NCI-H2107 treated with DMSO at 0.1 percent for 48 hours (cell line): ENCODE results near the gene MGMT.

ENCODE experiments used
- DNase-seq: peaks from one replicate; lab custom pipeline; 2025; ENCODE audit not compliant: unreplicated experiment; lab: John Stamatoyannopoulos, UW

MGMT gene

DNA sequence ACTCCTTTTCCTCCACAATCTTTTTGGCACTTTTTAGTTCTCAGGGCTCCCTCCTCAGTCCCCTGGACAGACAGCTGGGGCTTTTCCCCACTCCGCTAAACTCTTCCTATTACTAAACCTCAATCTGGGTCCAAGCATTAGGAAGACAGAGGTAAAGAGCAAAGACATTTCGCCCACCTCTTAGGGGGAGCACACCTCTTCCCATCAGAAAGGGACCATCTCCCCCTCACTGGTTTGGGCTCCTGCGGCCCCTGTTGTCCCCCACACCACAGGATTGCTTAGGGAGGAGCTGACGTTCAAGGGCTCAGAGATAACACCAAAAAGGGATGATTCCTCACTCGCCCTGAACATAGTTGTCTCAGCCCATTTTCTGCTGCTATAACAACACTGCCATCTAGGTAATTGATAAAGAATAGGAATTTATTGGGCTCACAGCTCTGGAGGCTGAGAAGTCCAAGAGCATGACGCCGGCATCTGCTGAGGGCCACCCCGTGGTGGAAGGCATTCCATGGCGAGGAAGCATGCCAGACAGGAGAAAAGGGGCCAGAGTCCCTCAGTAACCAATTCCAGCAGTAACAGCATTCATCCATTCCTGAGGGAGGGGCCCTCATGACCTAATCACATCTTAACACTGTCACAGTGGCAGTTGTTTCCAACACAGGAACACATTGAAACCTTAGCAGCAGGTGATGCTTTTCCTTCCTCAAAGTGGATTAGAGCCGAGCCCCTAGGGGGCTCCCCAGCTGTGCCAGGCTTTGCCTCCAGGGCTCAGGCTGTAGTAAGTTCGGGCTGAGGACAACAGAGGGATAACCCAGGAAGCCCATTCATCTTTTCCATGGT, 287.4 kb downstream of the MGMT start:
- no peak for DNase-seq

DNA sequence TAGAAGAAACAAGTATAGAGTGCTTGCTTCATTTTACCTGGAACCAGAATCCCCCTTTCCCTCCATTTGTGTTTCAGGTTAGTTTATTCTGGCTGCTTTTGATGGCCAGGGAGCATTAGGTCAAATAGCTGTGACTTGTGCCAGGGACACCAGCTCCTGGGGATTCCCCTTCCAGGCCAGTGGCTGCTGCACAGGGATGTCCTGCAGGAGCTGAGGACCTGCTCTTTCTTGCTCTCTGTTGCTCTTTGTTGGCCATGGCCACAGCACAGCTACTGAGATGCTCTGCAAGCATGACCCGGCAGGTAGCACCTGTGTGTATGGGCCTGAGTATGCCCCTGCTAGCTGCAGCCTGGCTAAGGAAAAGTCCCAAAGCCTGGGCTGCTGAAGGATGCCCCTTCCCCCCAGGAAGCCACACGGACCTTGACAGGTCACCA, 288.1 kb downstream of the MGMT start:
- DNase-seq = no peak

DNA sequence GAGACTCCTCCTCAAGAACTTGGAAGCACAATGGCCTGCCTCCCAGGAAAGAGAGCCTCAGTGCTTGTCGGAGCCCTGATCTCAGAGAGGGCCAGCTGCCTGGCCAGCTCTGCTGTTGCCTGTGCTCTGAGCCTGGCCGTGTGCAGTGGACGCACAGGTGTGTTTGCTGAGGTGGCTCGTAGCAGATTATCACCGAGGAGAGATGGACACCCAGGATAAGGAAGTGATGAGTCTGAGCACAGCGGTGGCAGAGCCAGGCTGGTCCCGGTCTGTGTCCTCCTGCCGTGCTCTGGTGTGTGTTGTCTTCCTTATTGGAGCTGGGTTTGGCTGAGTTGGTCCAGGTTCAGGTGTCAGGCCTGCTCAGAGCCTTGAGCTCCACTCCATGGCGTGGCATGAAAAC, 288.6 kb downstream of the MGMT start:
- no peak for DNase-seq

DNA sequence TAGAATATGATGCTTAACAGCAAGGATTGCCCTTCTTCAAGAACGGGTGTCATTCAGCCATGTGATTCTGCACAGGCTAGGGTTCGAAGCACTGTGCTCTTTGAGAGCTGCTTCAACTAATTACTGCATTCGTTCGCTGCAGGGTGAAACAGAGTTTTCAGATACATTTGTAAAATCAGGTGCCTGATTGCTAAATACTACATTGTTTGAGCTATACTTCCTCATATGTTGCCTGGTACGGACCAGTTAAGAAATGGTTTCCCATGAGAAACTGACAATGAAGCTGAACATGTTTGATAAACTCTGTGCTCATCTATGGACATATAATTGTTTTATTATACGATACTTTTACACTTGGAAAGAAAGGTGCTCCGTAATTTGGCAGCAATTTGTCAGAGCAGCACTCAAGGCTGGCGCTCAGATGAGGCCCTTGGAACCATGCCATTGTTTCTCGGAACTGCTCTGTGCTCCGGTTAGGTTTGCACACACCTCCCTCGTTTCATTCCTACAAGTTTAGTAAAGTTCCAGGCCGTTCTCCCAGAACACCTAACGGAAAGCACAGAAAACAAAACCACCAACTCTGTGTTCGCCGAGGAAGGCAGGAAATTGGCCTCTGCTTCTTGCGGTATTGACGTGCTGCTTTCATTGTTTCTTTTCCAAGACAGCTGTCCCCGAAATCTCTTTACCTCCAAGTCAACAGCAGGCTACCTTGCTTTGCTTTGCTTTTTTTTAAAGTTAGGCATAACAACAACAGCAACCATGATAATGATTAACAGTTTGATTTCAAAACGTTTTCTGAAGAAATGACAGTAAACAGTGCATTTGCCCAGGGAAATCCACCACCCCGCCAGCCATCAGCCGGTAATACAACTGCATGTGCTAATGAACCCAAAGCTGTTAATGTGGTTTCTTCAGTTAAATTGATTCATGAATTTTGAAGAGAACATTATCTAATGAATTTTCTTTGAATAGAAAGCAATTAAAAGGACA, 290.2 kb downstream of the MGMT start:
- no peak for DNase-seq

DNA sequence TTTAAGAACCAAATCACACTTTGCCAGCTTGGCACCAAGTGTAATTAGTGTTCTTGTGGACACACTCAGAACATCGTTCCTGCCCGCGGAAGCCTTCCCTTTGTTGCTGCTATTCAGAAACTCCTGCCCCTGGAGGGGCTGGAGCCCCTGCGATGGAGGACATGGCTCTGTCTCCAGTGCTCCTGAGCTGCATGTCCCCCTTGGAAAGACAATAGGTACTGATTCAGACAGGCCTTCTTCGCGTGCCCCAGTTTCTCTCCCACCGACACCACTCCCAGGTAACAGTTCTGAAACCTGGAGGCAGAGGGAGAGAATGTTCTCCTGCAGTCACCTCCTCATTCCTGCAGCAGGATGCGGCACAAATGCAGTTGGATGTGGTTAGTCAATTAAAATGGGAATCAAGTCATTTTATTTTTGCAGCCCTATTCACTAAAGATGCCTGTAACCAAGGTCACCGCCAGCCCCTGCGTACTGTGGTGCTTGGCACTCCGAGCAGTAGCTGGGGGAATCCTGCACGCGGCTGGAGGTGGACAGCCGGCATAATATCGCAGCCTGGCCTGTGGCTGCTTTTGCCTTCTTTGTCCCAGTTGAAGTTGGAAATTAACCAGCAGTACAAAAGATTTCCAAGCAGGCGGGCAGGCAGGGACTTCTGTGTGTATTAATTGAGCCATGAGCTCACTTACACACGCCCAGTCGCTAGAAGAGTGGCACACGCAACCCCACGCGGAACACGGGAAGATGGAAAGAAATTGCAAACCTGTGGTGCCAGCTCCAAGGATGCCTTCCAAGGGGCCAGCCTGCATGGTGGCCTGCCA, 291.4 kb downstream of the MGMT start:
- DNase-seq = no peak

DNA sequence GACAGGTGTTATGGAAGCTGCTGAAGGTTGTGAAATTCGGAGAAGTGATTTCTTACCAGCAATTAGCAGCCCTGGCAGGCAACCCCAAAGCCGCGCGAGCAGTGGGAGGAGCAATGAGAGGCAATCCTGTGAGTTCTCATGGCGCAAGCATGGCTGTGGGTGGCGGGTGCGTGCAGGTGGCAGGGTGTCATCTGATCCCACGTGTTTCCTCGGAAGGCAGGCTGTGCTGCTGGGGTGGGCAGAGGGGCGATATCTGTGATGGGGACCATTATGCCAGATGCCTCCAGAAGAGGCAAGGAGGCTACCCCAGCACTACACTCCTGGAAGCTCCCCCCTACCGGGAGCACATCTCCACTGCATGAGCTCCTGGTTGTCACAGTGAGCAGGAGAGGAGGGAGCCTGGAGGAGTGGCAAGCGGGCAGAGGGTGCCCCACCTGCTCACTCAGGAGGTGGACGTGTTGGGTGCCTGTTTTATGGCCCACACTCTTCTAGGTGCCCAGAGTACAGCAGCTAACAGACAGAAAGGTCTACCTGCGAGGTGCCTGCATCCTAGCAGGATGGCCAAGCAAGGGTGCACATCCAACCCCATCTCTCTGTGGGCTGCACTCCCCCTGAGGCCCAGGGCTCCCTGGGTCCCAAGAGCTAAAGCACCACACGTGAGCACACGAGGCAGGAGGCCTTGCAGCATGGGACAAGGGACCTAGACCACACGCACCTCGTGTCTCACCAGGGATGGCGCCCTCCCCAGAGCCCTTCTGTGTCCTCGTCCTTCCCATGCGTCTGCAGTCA, 292.4 kb downstream of the MGMT start:
- no peak for DNase-seq

DNA sequence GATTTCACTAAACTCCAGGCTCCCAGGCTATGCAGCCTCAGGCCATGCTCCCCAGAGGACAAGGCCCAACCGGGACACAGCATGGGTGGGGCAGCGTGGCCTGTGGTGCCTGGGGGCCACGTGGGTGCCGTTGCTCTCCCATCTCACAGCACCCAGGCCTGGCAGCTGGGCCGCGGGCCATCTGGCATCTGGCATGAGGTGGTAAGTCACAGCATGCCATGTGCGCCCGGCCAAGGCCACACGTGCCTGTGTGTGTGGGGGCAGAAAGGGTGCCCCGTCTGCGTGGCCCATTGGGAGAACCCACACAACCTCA, 292.9 kb downstream of the MGMT start:
- no peak for DNase-seq

DNA sequence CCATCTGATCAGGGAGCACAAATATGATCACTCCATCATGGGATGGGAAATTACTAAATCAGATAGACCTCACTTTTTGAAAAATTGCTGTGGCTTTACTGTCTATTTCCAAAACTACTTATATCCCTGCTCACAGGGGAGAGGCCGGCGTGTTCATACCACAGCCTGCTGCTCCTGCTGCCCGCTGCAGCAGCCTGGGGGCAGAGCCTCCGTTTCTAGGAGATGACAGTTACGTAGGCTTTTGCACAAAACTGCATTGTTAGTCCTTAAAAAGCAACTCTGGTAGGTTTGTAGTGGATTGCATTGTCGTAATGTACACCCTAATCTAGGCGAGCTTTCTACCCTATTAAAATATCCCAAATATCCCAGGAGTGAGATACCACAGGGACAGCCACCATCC, 293.4 kb downstream of the MGMT start:
- DNase-seq = no peak

DNA sequence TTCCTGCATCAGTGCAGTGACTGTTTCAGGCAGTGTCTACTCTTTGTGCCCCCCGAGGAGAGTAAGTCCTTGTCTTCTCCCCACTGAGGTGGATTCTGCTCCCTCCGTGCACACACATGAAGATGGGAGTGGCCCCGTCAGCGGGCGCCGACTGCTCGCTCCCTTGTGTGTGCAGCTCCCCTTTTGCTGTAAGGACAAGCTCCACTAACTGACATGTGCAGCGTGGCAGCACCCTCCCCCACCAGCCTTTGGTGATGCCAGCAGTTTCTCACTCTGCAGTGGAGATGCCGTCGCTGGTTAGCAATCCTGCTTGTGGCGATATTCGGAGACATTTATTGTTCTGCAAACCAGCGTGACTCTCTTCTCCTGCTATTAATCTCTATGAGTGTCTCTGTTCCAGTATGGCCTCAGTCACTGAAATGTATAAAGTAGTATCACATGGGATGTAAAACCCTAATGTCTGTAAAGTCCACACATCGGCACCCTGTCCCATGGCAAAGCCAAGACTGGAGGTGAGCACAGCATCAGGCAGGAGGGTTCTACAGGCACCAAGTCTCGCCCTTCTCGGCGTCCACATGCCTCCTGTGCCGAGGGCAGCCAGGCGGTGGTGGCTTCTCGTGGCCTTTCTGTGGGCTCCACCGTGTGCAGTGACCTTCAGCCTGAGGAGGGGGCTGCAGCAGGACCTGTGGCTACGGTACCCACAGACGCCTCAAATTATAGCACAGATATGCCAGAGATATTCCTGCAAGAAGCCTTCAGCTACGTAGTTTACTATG, 294.3 kb downstream of the MGMT start:
- no peak for DNase-seq

DNA sequence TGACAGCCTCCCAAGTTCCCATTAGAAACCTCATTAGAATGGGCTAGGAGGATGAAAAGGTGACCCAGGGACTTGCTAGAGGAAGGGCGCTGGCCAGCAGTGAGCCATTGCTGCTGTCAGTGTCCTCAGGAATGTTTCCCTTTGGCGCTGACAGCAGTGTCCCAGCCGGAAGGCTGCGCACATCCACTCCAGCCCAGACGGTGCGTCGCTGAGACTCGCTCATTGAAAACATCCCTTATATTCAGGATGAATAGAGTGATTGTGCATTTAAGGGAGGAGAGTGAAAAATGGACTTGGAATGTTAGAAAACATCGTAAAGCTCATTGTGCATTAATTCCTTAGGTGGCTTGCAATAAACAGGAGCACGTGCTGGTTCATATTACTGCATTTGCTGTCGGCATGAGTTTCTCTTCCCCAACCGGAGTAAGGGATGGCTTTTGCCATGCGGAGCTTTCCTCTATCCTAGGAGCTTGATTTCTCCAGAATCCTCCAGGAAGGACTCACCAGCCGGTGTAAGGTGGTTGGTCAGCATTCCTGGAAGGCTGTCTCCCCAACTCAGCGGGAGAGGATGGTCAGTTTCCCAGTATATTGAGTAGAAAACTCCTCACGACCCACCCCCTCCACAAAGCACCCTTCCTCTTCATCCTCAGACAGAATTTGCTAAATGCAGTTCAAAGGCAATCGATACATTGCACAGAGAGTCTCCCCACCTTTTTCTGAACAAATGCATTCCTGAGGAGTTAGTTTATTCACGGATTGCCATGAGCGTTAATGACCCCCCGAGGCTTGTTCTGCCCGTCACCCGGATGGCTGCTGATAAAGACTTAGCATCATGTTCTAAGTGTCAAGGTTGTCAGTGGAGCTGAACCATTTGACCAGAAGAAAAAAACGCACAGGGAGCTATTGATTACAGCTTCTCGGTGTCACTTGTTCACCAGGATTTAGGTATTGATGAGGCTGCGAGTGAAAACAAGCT, 295.2 kb downstream of the MGMT start:
- no peak for DNase-seq

DNA sequence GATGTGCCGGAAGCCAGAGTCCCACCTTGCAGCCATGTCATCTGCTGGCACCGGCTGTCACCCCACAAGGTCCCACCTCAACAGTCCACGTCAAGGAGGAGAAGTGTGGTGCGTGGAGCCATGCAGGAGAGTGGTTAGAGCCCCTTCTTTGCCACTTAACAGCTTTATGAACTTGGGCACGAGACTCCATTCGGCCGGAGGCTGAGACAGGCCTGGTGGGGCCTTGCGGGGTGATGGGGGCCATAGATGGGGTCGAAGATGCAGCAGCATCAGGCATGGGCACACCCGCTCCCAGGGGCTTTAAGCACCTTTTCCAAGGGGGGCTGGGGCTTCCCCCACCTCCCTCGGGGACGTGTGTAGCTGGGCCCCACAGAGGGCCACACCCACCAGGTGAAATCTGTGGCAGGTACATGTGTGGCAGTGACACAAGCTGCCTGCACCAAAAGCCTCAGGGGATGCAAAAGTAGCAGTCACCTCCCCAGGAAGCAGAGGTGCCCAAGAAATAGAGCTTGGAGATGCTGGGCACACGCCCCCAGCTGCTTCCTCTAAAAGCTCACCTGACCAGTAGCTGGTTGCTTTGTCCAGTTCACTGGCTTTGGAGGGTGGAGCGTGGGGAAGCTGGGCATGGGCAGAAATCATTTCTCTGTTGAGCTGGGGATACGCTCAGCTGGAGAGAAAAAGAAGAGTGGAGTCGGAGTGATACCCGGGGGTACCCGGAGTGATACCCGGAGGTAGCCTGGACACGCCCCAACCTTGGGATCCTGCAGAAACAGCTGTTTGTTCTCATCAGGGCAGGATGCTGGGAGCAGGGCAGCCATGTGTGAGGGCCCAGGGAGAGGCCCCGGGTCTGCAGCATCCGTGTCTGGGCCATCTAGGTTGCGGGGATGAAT, 297.2 kb downstream of the MGMT start:
- no peak for DNase-seq

DNA sequence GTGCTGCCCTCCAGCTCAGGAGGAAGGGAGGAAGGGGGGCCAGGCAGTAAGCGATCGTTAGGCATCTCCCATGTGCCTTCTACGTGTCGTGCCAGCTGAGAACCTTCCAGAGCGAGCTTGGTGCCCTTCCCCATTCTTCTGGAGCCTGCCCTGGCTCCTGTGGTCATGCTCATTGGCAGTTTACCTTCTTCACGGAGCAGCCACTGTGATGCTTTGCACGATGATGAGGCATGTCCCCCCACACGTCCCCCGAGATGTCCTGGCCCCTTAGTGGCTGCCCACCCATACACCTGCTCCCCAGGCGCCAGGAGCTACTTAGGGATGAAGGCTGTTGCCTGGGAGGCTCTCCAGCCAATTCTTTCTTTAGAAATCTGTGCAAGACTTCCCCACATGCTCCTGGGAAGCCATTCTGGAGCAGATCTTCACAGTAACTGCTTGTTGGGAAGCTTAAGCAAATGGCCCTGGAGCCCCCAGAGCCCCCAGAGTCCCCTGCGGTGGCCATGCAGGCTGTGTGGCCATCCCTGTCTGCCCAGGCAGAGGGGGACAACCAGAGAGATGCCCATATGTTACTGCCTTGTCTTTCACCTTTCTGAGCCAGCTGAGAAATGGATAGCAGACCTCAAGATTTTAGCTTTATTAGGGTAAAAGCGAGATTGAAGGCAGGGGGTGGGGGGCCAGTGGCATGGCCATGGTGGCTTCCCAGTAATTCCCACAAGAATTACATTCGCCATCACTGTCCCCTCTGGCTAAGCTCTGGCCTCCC, 298.0 kb downstream of the MGMT start:
- DNase-seq = no peak

DNA sequence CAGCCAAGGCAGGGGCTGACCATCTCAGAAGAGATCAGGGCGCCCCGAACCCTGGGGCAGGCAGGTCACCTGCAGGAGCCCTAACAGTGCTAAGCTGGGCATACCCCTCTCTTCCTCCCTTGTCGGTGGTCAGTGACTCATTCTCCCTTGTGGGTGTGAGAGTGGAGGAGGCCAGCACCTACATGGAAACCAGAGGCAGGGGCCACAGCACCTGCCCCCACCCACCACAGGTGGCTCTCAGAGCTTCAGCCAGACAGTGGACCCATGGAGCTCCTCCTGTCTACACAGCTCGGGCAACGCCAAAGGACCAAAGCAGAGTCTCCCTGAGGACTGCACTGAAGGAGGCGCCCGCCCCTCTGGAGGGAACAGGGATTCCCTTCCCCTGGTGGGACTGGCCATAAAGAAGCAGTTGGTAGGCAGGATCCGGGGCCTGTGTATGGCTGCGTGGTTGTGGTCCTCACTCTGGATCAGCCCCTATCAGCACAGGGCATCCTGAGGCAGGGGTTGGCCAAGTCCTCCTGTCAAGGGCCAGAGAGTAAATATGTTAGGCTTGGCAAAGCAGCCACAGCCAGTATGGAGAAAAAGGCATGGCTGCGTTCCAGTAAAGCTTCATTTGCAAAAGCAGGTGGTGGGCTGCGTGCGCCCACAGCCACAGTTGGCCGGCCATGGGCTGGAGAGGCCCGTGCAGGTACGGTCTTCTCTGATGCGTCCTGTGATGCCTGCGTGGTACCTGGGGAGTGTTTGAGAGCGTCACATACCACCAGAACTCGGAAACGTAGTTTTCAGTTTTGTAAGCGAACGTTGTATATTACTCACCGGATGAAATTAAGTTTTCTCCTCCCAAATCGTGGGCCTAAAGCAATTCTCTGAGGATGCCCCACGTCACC, 298.9 kb downstream of the MGMT start:
- no peak for DNase-seq

DNA sequence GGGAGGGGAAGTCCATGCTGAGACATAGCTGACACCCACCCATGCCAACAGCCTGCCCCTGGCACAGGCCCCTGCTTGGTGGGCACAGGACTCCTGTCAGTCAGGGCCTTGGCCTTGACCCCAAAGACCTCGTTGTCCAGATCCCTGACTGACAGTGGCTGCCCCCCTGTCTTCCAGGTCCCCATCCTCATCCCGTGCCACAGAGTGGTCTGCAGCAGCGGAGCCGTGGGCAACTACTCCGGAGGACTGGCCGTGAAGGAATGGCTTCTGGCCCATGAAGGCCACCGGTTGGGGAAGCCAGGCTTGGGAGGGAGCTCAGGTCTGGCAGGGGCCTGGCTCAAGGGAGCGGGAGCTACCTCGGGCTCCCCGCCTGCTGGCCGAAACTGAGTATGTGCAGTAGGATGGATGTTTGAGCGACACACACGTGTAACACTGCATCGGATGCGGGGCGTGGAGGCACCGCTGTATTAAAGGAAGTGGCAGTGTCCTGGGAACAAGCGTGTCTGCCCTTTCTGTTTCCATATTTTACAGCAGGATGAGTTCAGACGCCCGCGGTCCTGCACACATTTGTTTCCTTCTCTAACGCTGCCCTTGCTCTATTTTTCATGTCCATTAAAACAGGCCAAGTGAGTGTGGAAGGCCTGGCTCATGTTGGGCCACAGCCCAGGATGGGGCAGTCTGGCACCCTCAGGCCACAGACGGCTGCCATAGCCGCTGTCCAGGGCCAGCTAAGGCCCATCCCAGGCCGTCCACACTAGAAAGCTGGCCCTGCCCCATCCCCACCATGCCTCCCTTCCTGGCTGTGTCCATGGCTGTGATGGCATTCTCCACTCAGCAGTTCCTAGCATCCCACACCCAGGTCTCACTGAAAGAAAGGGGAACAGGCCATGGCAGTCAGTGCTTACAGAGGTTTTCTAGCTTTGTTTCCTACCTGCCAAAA, 299.8 kb downstream of the MGMT start:
- DNase-seq = no peak

DNA sequence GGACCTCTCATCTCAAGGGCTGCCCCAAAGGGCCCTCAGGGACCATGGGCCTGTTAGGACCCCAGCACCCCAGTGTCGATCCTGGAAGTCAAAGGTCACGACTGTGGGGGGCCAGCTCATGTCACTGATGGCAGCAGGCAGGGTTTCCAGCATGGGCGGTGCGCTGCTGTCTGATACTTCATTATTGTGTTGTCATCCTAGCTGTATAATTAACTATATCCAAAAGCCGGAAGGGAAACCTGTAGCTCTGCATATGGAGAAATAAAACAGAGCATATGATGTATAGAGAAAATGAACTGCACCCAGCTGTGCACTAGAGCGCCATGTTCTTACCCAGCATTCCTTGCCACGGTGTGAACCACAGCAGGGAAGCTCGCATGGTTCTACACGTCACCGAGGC, 300.7 kb downstream of the MGMT start:
- DNase-seq = no peak
